Mesothelial cell of epicardium (in vitro differentiated cells): ENCODE data around the gene PCED1B. TPM values are rescaled to one million over a fixed set of nuclear protein-coding genes. Genes with fewer than 3 reads are reported as not detected.

Experiments
- DNase-seq, 2 experiments: peaks; one replicate each; pipeline ENCODE4 v3.0.0; 2021; ENCODE audit warnings: low spot score in 2 of 2; ENCODE audit not compliant: unreplicated experiment in 2 of 2
- H3K27ac Mint-ChIP-seq: 2 replicates; pipeline ENCODE4 v1.8.0; 2021; ENCODE audit warnings: mixed read lengths
- H3K27me3 Mint-ChIP-seq: 2 replicates; pipeline ENCODE4 v1.8.0; 2021; ENCODE audit warnings: low read depth, mixed read lengths
- H3K36me3 Mint-ChIP-seq: 2 replicates; pipeline ENCODE4 v1.8.0; 2021; ENCODE audit warnings: mixed read lengths
- H3K4me1 Mint-ChIP-seq: 2 replicates; pipeline ENCODE4 v1.8.0; 2021; ENCODE audit warnings: mixed read lengths
- H3K4me3 Mint-ChIP-seq: 2 replicates; pipeline ENCODE4 v1.8.0; 2021; ENCODE audit warnings: mild to moderate bottlenecking, moderate library complexity, mixed read lengths
- H3K9me3 Mint-ChIP-seq: 2 replicates; pipeline ENCODE4 v1.8.0; 2021; ENCODE audit warnings: mixed read lengths
- CTCF ChIP-seq: fragments of 200-600 bp; sonication (generic); IDR thresholded peaks from one replicate; pipeline ENCODE4 v1.5.0; 2021; ENCODE audit warnings: antibody characterized with exemption; ENCODE audit not compliant: unreplicated experiment
- total RNA-seq: library from RNA; stranded (reverse); gene quantifications from 3 replicates; pipeline ENCODE4 v1.2.1, GENCODE V29; 2021

PCED1B gene
- total RNA-seq, 1 donor from 2014 or later = 2.8 TPM

DNA sequence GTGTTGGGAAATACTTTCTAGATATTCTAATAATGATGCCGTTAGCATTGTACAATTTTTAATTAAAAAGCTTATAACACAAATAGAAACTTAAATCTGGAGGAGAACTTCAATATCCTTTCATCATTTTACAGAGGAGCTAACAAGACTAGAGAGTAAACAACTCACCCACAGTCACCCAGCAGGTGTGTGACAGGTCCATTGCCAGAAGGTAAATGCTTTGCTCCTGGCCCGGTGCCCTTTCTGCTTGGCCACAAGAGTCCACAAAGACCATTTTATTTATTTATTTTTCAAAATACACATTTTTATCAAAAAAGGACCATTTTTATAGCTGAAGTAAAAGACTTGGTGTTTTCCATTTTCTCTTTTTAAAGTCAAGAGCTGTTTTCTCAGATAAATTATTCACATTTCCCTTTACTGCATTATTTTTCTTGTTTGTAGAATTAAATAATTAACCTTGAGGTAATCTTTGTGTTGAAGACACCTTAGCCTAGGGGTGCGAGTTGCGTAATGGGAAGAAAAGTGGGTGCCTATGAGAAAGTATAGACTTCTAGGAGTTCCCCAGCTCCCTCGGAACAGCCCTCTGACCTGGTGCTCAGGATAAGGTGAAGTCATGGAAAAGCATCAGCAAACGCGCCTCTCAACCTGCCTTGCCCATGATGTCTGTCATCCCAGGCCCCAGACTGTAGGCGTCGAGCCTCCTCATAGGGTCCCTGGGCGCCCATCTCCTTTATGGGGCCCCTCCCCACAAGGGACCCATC, 26.7 kb downstream of the PCED1B start:
- no peak overlapping the region for H3K27ac Mint-ChIP-seq
- no peak overlapping the region for H3K4me3 Mint-ChIP-seq
- no peaks in the 10 kb centered on the region for H3K4me1 Mint-ChIP-seq
- TF ChIP-seq CTCF = no peak
- DNase-seq = no peak
- no peaks in the 10 kb centered on the region for H3K36me3 Mint-ChIP-seq
- no peaks in the 10 kb centered on the region for H3K27me3 Mint-ChIP-seq
- H3K9me3 Mint-ChIP-seq = no peaks in the 10 kb centered on the region

DNA sequence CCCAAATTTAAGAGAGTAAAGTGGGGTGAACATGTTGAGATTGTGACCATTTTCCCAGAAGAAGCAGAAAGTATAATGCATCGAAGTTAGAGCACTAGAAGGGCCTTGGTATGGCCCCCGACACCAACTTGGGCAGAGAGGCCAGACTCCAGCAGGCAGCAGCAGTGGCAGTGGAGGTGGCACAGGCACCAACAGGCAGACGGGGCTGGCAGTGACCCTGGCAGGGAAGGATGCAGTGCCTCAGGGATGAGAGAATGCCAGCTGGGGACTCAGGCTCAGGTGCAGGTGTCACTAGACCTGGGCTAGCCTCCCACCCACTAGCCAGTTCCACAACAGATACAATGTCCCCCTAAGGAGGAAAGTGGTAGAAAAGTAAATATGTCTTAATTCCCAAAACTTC, 28.0 kb downstream of the PCED1B start:
- Mint-ChIP-seq H3K36me3 (no peaks in the 10 kb centered on the region), H3K4me1 (no peaks in the 10 kb centered on the region), H3K27me3 (no peaks in the 10 kb centered on the region), H3K4me3 (no peak overlapping the region), H3K9me3 (no peaks in the 10 kb centered on the region), H3K27ac (no peak overlapping the region)
- TF ChIP-seq CTCF = no peak
- DNase-seq = no peak

DNA sequence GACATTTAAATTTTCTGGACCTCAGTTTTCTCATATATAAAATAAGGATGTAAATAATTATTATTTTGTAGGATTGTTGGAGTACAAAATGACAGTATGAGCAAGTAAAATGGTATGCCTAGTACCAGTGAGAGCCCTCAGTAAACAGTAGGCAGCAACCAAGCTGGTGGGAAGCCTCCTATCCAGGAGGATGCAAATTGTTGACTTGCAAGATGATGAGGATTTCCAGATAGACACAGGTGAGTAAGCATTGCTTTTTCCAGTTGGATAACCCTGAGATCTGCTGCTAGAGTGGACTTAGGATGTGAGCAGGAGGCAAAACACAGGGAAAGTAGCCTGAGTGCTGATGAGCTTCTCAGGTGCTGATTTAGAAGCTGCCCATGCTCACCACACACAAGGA, 28.5 kb downstream of the PCED1B start:
- Mint-ChIP-seq H3K36me3 (no peaks in the 10 kb centered on the region), H3K27me3 (no peaks in the 10 kb centered on the region), H3K4me3 (no peak overlapping the region), H3K27ac (no peak overlapping the region), H3K9me3 (no peaks in the 10 kb centered on the region), H3K4me1 (no peaks in the 10 kb centered on the region)
- no peak for TF ChIP-seq CTCF
- DNase-seq = no peak

- TF ChIP-seq CTCF = no peak
- no peaks in the 10 kb centered on the region for H3K9me3 Mint-ChIP-seq
- no peak for DNase-seq
- H3K27ac Mint-ChIP-seq = no peak overlapping the region
- H3K4me1 Mint-ChIP-seq = no peaks in the 10 kb centered on the region
- no peak overlapping the region for H3K4me3 Mint-ChIP-seq
- no peaks in the 10 kb centered on the region for H3K27me3 Mint-ChIP-seq
- no peaks in the 10 kb centered on the region for H3K36me3 Mint-ChIP-seq
Measured at GRCh38 chr12:47110011-47110541, 30.7 kb downstream of the PCED1B start.

GRCh38 chr12:47110718-47111391, 31.4 kb downstream of the PCED1B start:
- Mint-ChIP-seq H3K4me1 (no peaks in the 10 kb centered on the region), H3K27me3 (no peaks in the 10 kb centered on the region), H3K4me3 (no peak overlapping the region), H3K36me3 (no peaks in the 10 kb centered on the region), H3K27ac (no peak overlapping the region), H3K9me3 (no peaks in the 10 kb centered on the region)
- DNase-seq = no peak
- no peak for TF ChIP-seq CTCF
